ENCODE results near the gene CFAP46.

GRCh38 chr10:132984008-132984295 lies 41.6 kb upstream of the CFAP46 start:
- TF ChIP-seq ARNTL (CRISPR knock-in tag; IDR thresholded peaks at IDR 0.05; ENCODE audit: borderline replicate concordance, low read depth), result no peak
- TF ChIP-seq ZNF70 (CRISPR knock-in tag; IDR thresholded peaks at IDR 0.05), result no peak
- TF ChIP-seq POU6F1 (CRISPR knock-in tag; IDR thresholded peaks at IDR 0.05; ENCODE audit: borderline replicate concordance, low read depth), result no peak
- no peak for TF ChIP-seq TCF4 (CRISPR knock-in tag; IDR thresholded peaks at IDR 0.05; ENCODE audit: borderline replicate concordance)
- no peak for TF ChIP-seq ZFP30 (CRISPR knock-in tag; IDR thresholded peaks at IDR 0.05)
- TF ChIP-seq ESRRG (CRISPR knock-in tag; IDR thresholded peaks at IDR 0.05), result no peak
- no peak for TF ChIP-seq OSR1 (CRISPR knock-in tag; IDR thresholded peaks at IDR 0.05)
- TF ChIP-seq BACH2 (CRISPR knock-in tag; IDR thresholded peaks at IDR 0.05; ENCODE audit: borderline replicate concordance), result no peak
- TF ChIP-seq TSHZ2 (CRISPR knock-in tag; IDR thresholded peaks at IDR 0.05), result no peak
- no peak for TF ChIP-seq ZFP3 (CRISPR knock-in tag; IDR thresholded peaks at IDR 0.05)
- TF ChIP-seq PATZ1 (CRISPR knock-in tag; IDR thresholded peaks at IDR 0.05; ENCODE audit: borderline replicate concordance), result no peak
- TF ChIP-seq CSRNP3 (CRISPR knock-in tag; IDR thresholded peaks at IDR 0.05), result no peak
- TF ChIP-seq ZNF8 (CRISPR knock-in tag; IDR thresholded peaks at IDR 0.05), result no peak
- TF ChIP-seq CREB5 (CRISPR knock-in tag; IDR thresholded peaks at IDR 0.05; ENCODE audit: low read depth), result no peak

All from SK-N-SH treated with all-trans-retinoic acid at 6 μM for 48 hours (cell line).